GM18861 (cell line): ENCODE results near the gene DPP6.
"Not testable (repeated sequence)": the region's sequence is repeated elsewhere in the genome, so short reads cannot be mapped to it uniquely, and the experiment has no call there.

Experiments used
- ATAC-seq: cut with Tn5 transposase; IDR thresholded peaks from one replicate; pipeline ENCODE4 v1.9.1; 2021; ENCODE audit not compliant: unreplicated experiment

Gene DPP6

GRCh38 chr7:154072395-154073181 is 20.4 kb downstream of the DPP6 start:
- not testable (repeated sequence) for ATAC-seq

- ATAC-seq: not testable (repeated sequence)
Observed at GRCh38 chr7:154078523-154078922, 26.3 kb downstream of the DPP6 start.

GRCh38 chr7:154080249-154080648 is 28.1 kb downstream of the DPP6 start:
- ATAC-seq: not testable (repeated sequence)

GRCh38 chr7:154087037-154087725 is 35.0 kb downstream of the DPP6 start:
- ATAC-seq: not testable (repeated sequence)

GRCh38 chr7:154092093-154092492 is 39.9 kb downstream of the DPP6 start:
- not testable (repeated sequence) for ATAC-seq

- not testable (repeated sequence) for ATAC-seq
Observed at GRCh38 chr7:154095201-154095600, 43.0 kb downstream of the DPP6 start.

- not testable (repeated sequence) for ATAC-seq
Observed at GRCh38 chr7:154105063-154105462, 52.9 kb downstream of the DPP6 start.

- ATAC-seq: not testable (repeated sequence)
Observed at GRCh38 chr7:154109615-154110014, 57.4 kb downstream of the DPP6 start.

- not testable (repeated sequence) for ATAC-seq
Observed at GRCh38 chr7:154113732-154114351, 61.6 kb downstream of the DPP6 start.

- not testable (repeated sequence) for ATAC-seq
Observed at GRCh38 chr7:154117411-154118390, 65.5 kb downstream of the DPP6 start.

GRCh38 chr7:154120825-154121224 is 68.6 kb downstream of the DPP6 start:
- not testable (repeated sequence) for ATAC-seq

- ATAC-seq: not testable (repeated sequence)
Observed at GRCh38 chr7:154122720-154123119, 70.5 kb downstream of the DPP6 start.

GRCh38 chr7:154123397-154123796 is 71.2 kb downstream of the DPP6 start:
- ATAC-seq: not testable (repeated sequence)

GRCh38 chr7:154129142-154129541 is 76.9 kb downstream of the DPP6 start:
- not testable (repeated sequence) for ATAC-seq

- not testable (repeated sequence) for ATAC-seq
Observed at GRCh38 chr7:154132617-154133016, 80.4 kb downstream of the DPP6 start.

- ATAC-seq: not testable (repeated sequence)
Observed at GRCh38 chr7:154133703-154134277, 81.6 kb downstream of the DPP6 start.

GRCh38 chr7:154134698-154135097 is 82.5 kb downstream of the DPP6 start:
- not testable (repeated sequence) for ATAC-seq

- not testable (repeated sequence) for ATAC-seq
Observed at GRCh38 chr7:154135646-154136045, 83.4 kb downstream of the DPP6 start.

- ATAC-seq: not testable (repeated sequence)
Observed at GRCh38 chr7:154145922-154146706, 93.9 kb downstream of the DPP6 start.
